Hypothalamus (tissue), 51 donors: ENCODE data around the gene RNF121.

Experiments
- DNase-seq, 51 donors: peaks; one replicate each; lab custom pipeline; 2025; lab: John Stamatoyannopoulos, UW

RNF121 gene

DNA sequence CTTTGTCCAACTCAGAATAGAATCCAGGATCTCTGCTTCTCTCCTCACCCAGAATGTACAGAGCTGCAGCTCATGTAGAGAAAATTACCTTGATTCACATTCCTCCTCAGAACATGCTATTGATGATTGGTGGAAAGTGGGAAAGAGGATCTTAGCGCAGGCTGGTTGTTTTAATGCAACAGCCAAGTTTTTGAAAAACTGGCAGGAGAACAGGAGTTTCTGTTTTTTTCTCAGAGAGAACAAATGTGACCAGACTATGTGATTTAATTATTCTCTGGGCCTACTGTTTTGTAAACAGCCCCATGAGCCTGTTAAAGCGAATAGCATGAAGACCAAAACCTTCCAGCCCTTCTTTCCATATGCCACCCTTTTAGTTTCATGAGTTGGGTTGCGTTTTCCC, 50.8 kb downstream of the RNF121 start:
- DNase-seq, result peak in 1 of 51 donors; percentile 39

DNA sequence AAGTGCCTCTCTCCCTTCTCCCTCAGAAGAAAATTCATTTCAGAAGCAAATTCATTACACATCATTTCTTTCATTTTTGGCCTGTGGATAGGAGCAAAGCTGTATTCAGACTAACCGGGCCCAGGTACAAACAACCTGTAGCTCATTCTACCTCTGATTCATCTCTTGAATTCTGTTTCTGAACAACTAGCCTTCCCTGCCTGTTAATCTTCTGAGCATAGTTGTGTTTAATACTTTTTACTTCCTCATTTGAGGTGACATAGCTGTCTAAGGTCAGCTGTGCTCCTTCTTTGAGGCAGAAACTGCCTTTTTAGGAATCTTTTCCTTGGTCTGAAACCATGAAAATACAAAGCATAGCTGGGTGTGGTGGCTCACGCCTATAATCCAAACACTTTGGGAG, 57.3 kb downstream of the RNF121 start:
- DNase-seq, result no peak

DNA sequence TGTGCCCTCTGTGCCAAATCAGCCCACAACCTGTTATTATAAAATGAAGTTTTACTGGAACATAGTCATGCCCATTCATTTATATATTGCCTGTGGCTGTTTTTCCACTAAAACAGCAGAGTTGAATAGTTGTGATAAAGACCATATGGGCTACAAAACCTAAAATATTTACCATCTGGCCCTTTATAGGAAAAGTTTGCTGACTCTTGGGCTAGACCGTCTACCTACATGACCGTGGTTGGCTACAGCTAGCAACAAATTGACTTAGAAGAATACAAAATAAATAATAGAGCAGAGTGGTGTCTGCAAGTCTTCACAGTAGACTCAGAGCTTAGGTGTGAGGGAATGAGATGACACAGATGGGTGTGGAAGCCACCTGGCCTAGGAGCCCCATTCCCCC, 58.7 kb downstream of the RNF121 start:
- no peak for DNase-seq

DNA sequence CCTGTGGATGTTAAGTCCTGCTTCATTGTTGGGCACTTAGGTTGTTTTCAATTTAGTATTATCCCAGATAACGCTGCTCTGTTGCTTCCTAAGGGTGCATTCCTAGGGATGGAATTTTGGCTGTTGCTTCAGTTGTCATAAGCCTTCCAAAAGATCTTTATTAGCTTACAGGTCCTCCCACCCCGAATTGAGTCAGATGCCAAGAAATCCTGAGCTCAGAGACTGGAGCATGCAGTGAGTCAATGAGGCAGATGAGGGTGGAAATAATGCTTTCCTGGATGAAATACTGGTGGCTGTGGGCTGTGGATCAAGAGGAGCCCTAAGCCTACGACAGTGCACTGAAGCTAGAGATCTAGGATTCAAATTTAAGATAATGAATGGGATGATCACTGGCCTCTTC, 59.2 kb downstream of the RNF121 start:
- DNase-seq, result no peak

DNA sequence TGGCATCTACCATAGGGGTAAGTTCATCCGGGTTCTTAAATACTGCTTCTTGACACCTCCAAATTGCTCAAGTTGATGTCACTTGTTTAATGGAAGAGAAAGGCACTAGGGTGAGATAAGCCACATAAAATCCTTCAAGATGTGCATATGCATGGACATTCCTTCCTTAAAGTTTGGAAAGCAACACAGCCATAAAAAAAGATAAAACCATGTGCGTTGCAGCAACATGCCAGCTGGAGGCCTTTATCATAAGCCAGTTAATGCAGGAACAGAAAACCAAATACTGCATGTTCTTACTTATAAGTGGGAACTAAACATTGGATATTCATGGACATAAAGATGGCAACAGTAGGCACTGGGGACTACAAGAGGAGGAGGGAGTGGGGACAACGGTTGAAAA, 61.9 kb downstream of the RNF121 start:
- no peak for DNase-seq

DNA sequence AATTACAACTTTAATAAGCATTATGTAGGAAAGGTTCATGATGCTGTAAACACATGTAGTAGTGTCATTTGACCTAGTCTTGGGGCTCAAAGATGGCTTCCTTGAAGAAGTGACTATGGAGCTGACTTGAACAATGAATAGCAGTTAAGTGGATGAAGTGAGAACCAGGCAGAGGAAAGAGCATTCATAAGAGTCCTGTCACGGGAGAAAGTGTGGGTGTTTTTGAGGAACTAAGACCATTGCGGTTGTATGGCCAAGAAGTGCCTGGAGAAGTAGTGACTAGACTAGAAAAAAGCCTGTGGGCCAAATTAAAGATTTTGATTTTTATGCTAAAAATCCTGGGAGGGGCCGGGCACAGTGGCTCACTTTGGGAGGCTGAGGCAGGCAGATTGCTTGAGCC, 62.6 kb downstream of the RNF121 start:
- no peak for DNase-seq

DNA sequence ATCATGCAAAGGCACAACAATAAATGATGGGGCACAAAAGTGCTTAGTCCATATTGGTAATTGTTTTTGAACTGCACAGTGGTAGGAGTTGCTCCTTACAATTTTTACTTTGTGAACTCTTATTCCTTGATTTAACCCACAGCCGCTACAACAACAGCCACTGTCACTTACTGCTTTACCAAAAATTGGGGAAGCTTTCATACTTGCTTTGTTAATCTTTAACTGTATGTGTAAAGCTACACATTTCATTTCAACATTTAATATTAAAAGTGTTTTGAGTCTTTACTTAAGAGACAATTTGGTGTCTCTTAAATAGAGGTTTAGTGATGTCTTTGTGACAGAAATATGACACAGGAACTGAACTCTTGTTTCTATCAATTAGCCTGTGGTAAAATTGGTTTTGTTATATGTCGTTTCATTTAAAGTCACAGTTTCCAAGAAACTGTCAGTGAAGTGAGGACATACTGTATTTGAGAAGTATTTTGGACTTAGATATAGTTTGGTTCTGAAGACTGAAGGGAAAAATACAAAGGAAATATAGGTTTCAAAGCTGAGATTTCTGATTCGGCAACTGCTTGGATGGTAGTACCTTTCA, 63.4 kb downstream of the RNF121 start:
- DNase-seq, result no peak

DNA sequence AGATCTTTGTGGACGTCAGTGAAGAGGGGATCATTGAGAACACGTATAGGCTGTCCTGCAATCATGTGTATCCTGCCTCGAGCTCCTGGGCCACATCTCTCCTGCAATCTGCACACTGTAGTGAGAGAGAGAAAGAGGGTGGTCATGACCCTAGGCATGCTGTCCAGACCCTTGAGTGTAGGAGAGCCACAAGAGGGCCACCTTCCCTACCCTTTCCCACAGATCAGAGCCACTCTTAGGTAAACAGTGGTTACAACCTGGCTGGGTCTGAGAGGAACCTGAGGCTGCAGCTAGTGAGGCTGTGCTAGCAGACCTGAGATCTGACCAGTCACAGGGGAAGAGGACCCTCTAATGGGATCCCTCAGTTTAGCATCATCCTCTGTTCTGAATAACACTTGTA, 65.9 kb downstream of the RNF121 start:
- no peak for DNase-seq

DNA sequence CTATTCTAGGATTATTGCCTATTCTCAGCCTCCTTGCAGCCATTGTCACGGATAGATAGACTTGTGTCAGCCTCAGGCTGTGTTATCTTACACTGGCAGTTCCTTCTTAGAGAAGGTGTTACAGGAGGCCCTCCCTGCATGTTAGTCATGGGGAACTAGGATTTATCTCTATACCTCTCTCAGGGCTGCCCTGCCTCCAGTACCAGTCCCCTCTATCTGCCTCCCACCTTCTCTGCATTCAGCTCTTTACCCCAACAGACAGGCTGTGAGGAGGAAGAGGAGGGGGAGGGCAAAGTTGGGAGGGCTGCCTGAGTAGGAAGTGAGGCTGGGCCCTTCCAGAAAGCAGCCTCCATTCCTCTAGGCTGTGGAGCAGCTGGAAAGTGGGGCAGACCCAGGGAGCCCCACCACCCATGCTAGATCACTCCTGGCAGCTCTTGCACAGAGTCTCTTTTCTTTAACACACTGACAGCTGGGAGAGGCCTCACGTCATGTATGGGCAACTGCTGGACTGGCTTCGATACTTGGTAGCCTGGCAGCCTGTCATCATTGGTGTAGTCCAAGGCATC, 67.0 kb downstream of the RNF121 start:
- peak in 1 of 51 donors; percentile 54 for DNase-seq

DNA sequence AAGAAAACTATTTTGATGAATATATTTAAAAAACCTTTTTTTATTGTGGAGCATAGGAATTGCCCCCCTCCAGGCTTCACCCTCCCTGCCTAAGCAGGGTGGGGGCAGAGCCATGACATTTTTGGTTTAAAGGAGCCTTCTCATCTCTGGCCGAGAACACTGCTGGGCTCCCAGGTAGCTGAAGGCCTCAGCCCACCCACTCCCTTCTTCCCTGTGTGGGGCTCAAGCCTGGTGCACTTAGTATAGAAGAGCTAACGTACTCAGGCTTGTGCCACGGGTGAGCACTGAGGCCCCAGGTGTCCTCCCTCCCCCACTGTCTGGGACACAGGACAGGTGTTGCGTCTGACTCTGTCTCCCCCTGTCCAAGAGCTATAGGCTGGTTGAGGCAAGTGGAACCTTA, 67.7 kb downstream of the RNF121 start:
- no peak for DNase-seq

DNA sequence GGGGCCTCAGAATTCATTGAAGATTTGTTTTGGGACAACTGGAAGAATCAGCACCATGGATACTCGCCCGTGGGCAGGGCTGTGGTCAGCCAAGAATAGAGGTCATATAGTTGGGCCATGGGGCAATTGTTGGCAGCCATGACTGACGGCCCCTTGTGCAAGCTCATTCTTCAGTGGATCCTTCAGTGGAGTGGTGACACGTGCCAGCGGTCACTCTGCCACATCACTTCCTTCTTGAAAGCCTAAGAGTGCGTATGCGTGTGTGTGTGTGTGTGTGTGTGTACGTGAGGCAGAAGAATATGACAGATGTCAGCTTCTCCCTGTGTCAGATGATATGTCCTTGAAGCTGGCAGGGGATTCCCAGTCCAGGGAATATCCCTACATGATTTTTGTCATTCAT, 68.1 kb downstream of the RNF121 start:
- no peak for DNase-seq

DNA sequence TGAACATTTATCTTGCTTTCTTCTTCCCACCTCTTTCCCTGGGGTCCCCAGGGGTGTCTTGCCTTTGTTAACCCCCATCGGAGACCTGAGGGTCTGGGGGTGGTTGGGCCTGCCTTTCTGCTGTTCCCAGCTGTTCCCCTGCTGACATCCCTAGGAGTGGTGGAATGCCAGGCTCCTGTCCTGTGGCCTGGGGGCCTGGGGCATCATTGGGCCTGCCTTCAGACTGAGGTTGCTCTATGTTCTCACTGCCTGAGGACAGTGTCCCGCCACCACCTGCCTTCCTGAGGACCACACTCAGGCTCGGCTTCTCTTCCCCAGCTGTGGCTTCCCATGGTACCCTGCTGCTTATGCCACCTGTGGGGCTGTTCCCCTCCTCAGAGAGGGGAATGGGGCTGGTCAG, 68.7 kb downstream of the RNF121 start:
- DNase-seq, result no peak

DNA sequence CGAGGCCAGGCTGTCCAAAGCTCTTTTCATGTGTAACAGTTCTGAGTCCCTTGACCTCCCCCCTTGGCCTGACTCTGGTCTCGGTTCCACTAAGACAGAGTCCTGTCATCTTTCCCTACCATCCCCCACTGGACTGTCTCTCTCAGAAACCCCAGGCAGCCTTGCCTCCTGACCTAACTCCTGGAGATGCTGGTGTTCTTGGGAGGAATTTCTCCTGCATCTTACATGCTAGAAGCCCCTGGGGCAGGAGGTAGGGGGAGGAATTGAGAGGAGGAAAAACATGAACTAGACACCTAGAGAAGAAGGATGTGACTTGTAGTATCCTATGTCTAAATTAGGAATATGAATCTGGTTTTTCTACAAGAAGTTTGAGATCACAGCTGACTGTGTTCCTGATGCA, 69.2 kb downstream of the RNF121 start:
- DNase-seq, result no peak

DNA sequence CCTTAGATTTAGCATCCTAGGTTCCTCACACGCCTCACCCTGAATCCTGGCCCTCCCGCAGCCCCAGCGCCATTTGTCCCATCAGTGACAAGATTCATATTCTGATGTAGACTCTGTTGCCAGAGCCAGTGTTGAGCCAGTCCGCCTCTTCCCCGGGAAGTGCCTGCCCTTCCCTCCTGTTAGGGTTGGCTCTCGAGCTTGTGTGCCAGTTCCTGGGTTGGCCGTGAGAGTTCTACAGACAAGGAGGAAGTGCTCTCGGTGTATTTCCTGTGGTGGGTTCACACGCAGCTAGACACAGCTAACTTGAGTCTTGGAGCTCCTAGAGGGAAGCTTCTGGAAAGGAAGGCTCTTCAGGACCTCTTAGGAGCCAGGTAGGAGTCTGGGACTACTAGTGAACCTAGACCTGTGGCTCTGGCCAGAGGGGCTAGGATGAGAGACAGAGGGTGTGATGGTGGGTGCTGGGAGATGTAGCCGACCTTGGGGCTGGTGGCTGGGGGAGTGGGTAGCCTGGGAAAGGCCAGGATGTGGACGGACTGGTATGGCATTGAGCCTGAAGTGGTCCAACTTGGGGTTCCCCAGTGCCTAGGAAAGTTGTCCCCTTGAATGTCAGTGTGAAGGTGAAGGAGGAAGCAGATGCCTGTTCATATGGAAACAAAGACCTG, 69.9 kb downstream of the RNF121 start, which contains the start of gene IL18BP:
TSS of gene IL18BP (plus strand) at position 261 of the 662 bp plus-strand sequence. CDS start 1,076 bp downstream, outside the sequence.
- peak in 2 of 51 donors; percentile 24 to 25 for DNase-seq

DNA sequence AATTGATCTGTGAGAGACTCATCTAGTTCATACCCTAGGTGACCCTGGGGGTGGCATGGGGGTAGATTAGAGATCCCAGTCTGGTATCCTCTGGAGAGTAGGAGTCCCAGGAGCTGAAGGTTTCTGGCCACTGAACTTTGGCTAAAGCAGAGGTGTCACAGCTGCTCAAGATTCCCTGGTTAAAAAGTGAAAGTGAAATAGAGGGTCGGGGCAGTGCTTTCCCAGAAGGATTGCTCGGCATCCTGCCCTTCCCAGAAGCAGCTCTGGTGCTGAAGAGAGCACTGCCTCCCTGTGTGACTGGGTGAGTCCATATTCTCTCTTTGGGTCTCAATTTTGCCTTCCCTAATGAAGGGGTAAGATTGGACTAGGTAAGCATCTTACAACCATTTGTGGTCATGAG, 70.5 kb downstream of the RNF121 start:
- peak in 1 of 51 donors; percentile 21 for DNase-seq

DNA sequence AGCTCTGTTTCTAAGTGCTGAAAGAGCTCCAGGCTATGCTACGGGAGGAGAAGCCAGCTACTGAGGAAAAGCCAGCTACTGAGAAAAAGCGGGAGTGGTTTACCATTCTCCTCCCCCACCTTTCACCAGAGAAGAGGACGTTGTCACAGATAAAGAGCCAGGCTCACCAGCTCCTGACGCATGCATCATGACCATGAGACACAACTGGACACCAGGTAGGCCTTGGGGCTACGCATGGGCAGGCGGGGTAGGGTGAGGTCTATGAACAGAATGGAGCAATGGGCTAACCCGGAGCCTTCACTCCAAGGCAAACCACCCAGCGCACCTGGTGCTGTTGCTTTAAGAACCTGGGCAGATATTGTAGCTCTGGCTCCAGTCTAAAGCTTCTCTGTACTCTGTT, 71.0 kb downstream of the RNF121 start:
- no peak for DNase-seq

DNA sequence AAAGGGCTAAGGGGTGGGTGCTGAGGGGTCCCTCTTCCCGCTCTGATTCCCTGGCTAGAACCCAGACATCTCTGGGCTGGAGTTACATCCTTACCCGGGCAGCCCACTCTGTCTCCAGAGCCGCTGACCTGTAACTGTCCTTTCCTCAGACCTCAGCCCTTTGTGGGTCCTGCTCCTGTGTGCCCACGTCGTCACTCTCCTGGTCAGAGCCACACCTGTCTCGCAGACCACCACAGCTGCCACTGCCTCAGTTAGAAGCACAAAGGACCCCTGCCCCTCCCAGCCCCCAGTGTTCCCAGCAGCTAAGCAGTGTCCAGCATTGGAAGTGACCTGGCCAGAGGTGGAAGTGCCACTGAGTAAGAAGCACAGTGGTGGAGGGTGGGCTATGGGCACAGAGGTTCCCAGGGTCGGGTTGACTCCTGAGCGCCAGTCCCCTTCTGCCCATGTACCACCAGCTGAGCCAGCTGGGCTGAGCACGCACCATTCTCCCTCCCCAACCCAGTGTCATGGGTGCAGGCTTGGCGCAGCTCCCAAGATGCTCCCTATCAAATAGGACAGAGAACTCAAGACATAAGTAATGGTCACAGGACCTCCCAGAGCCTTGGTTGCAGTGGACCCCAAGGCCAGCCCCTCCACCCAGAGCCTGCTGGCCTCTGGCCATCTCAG, 71.5 kb downstream of the RNF121 start:
- no peak for DNase-seq

DNA sequence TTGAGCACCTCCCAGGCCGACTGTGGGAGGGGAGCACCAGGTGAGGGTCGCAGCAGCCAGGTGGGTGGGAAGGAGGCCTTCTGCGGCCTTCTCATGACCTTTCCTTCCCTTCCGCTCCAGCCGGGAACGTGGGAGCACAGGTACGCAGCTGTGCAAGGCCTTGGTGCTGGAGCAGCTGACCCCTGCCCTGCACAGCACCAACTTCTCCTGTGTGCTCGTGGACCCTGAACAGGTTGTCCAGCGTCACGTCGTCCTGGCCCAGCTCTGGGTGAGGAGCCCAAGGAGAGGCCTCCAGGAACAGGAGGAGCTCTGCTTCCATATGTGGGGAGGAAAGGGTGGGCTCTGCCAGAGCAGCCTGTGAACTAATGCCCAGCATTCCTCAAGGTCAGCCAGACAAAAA, 72.4 kb downstream of the RNF121 start:
- DNase-seq, result no peak

DNA sequence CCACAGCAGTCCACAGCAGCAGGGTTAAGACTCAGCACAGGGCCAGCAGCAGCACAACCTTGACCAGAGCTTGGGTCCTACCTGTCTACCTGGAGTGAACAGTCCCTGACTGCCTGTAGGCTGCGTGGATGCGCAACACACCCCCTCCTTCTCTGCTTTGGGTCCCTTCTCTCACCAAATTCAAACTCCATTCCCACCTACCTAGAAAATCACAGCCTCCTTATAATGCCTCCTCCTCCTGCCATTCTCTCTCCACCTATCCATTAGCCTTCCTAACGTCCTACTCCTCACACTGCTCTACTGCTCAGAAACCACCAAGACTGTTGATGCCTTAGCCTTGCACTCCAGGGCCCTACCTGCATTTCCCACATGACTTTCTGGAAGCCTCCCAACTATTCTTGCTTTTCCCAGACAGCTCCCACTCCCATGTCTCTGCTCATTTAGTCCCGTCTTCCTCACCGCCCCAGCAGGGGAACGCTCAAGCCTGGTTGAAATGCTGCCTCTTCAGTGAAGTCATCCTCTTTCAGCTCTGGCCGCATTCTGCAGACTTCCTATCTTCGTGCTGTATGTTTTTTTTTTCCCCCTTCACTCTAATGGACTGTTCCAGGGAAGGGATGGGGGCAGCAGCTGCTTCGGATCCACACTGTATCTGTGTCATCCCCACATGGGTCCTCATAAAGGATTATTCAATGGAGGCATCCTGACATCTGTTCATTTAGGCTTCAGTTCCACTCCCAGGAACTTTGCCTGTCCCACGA, 73.2 kb downstream of the RNF121 start:
- peak in 2 of 51 donors; percentile 30 to 50 for DNase-seq

DNA sequence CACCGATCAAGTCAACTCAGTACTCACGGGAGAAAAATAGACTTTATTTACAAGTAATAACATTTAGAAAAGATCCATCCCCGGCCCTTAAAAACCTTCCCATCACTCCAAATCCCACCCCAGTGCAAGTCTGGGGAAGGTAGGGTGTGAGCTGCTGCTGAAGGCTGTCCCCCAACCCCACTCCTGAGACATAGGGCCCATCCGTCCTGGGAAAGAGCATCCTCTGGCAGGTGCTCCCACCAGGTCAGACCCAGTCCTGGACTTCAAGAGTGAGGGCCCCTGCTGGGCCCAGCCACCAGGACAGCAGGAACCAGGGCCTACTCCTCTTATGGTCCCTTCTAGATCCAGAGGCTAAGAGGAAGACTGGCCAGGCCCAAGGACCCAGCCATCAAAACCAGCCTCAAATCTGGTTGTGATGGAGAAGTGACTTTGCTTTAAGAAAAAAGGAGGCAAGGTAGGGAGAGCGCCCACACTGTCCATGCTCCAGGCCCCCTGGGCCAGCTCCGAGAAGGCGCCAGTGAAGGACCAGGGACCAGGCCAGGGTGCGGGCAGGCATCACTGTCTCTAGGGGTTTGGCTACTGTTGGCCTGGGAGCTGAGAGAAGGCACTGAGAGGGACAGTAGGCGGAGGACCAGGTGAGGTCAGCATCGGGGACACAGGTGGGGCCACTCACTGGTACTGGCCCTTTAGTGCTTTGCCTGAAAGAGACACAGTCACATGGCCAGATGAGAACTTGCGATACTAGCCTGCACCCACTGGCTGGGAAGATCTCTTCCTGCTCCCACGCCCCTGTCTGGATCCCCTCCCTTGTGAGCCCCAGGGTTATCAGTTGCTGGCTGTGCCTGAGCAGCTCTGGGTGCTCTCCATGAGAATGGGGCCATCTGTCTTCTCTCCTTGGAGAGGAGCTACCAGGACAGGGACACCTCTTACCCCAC, 74.3 kb downstream of the RNF121 start:
- no peak for DNase-seq
